GM21786 (cell line): ENCODE data around the gene MAML3.

Experiments
- ATAC-seq: cut with Tn5 transposase; IDR thresholded peaks from one replicate; pipeline ENCODE4 v1.9.1; 2021; ENCODE audit not compliant: unreplicated experiment

Gene MAML3

DNA sequence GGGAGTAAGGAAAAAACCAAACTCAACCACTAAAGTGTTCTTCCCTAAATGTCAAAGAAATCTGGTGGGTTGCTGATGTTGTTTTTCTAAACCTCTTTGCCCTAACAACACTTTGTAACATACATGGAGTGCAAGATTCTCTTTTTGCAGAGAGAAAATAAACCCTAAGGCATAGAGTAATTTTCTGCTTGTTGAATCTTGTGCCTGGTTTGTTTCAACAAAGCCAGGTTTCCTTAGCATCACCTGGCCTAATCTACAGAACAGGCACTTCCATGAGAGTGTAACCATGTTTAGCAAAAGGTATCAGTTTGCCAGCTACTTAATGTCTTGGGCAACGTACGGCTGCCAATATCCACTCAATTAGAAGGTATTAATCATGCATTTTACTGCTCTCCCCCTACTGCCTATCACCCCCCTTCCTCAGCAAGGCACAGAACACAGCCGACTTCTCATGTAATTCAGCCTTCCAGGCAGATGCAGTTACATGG lies 219.2 kb downstream of the MAML3 start:
- no peak for ATAC-seq

DNA sequence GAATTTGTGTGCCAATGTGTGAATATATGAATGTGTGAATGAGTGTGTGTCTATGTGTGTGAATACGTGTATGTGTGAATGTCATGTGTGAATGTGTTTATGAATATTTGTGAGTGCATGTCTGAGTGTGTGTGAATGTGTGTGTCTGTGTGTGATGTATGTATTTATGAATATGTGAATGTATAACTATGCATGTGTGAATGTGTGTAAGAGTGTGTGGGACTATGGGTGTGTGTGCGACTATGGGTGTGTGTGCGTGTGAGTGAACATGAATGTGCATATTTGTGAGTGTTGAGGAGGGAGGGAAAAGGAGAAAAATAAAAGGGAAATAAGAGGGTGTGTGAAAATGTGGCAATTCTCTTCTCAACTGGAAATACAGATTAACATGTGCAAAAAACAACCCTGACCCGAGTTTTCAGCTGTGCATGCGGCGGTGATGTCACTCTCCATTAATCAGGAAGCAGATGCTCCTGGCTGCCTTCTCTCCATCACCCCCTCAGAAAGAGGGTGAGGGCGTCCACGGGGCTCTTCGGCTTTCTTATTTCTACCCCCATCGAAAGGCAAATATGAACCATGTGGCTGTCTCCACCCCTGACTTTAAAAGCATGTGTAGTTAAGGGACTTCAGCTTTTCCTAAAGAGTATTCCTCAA lies 219.8 kb downstream of the MAML3 start:
- ATAC-seq, result no peak

GRCh38 chr4:139933541-139933940 lies 220.4 kb downstream of the MAML3 start:
- no peak for ATAC-seq

- ATAC-seq, result no peak
Observed at GRCh38 chr4:139933104-139933503, 220.9 kb downstream of the MAML3 start.

- no peak for ATAC-seq
Observed at GRCh38 chr4:139924782-139925181, 229.2 kb downstream of the MAML3 start.

GRCh38 chr4:139922406-139923024 lies 231.5 kb downstream of the MAML3 start:
- ATAC-seq, result no peak

- no peak for ATAC-seq
Observed at GRCh38 chr4:139921429-139922184, 232.4 kb downstream of the MAML3 start.

DNA sequence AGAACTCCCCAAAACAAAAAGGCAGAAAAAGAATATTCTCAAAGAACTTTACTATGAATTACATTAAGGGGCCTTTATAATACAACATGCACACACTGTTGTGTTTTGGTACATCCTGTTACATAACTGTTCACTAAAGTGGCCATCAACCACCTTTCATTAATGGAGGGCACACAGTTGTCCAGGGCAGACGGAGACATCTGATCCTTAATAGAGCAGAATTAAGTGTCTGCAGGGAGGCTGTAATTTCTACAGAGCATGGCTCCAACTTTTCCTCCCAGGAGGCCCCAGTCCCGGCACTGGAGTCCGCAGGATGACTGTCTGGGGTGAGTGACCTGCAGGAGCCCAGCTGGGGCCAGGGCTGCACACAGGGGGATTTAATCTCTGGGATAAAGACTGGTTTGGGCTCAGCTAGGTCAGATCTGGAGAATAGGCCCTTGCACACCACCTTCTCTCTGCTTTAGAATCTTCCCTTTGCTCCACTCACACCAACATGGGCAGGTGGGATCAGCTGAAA lies 233.4 kb downstream of the MAML3 start:
- ATAC-seq, result no peak

GRCh38 chr4:139919521-139919920 lies 234.5 kb downstream of the MAML3 start:
- ATAC-seq, result no peak

GRCh38 chr4:139919004-139919403 lies 235.0 kb downstream of the MAML3 start:
- ATAC-seq, result no peak

DNA sequence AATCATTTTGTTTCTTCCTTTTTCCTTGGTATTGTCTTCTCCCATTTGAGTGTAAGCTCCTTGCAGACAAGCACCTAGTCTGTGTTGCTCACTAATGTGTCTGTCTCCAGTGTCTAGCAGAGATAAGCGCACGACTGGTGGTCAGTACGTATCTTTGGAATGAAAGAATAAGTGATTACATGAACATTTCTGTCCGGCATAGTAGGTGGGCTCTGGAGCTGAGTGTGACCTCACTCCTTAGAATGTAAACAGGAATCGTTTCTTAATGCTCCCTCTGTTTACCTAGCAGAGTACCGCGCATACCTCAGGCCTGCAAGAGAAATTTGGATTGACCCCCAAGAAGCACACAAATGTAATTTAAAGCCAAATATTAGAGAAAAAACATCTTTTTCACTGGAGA lies 235.4 kb downstream of the MAML3 start:
- no peak for ATAC-seq

GRCh38 chr4:139917896-139918295 lies 236.1 kb downstream of the MAML3 start:
- no peak for ATAC-seq

DNA sequence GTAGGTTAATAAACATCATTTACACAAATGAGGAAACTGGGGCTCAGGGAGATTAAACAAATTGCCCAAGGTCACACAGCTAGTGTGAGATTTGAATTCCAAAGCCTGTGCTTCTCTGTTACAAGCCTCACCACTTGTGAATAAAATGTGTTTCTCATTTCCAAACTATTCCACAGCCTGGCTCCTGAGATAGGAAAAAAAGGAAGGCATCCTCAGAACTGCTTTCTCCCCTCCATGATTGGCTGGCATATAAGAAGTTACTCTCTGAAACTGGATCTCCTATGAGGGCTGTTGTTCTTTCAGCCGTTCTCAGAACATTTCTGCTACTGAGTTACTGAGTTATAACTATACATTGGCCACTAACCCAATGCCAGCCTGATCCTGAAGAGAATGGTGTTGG lies 237.9 kb downstream of the MAML3 start:
- no peak for ATAC-seq

GRCh38 chr4:139915037-139915436 lies 238.9 kb downstream of the MAML3 start:
- ATAC-seq, result no peak

DNA sequence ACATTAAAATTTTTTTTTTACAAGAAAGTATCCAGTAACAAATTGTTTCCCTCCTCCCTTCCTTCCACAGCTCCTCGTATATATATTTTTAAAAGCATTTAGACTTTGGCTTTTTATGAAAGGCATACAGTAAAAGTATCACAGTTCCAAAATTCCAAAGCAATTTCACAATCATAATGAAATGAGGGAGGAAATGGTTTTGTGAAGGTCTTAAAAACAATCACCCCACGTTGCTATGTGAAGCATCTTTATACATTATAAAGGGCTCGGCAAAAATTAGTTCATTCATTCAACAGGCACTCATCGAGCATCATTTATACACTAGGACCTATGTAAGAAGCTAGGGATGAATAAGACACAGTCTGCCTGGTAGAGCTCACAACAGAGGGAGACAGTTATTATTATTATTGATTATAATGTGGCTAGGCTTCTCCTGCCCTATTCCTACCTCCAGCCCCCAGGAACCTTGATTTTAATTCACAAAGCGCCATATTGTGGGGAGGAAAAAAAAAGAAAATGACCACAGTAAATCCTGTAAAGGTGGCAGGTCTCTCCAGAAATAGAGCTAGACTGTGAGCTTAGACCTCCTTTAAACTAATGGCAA lies 239.9 kb downstream of the MAML3 start:
- ATAC-seq, result no peak

GRCh38 chr4:139913398-139913990 lies 240.5 kb downstream of the MAML3 start:
- ATAC-seq, result no peak

DNA sequence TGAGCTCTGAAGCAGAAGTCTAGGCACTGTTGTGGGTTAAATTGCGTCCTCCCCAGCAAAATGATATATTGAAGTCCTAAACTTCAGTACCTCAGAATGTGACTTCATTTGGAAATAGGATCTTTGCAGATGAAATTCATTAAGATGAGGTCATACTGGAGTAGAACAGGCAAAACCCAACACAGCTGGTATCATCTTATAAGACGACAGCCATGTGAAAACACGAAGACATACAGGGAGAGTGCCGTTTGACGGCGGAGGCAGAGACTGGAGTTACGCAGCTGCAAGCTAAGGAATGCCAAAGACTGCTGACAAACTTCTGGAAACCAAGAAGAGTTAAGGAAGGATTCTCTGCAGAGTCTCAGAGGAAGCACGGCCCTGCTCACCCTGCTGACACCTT lies 241.5 kb downstream of the MAML3 start:
- ATAC-seq, result no peak

GRCh38 chr4:139910106-139910505 lies 243.9 kb downstream of the MAML3 start:
- no peak for ATAC-seq

DNA sequence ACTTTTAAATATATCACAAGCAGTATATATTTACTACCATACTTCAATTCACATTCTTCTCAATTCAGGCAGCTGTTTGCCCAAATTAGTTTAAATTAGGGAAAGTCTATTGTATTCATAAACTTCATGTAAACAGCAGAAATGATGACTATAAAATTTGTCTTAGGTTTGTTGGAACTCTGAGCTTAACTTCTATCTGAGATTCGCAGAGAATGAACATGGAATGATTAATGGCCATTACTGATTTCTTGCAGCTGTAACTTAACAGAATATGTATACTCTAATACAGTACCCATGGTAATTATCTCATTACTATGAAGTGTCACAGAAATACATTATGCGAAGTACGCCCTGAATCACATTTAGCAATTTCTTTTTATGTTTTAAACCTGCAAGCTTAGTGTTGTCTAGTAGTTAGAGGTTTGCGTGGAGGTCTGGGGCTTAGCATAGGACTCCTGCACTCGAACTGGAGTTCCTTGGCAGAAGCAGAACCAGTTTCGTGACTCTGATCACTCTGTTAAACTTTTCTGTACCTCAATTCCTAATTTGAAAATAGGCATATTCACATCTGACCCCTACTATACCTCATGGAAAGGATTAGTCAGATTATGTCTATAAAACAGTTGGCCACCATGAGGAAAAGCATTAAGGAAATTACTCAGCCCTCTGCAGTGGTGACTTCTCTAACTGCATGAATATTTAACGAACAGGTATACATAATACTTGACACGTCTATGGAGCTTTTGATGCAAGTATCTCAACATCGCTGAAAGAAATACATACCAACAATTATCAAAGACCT lies 245.1 kb downstream of the MAML3 start:
- no peak for ATAC-seq
